IMR-90 (cell line): ENCODE results near the gene ANKRD27. TPM values are rescaled to one million over a fixed set of nuclear protein-coding genes. Genes with fewer than 3 reads are reported as not detected.

Source experiments
- ATAC-seq: fragments of 200-7000 bp; cut with Tn5 transposase; 2 replicates; pipeline ENCODE4 v1.9.1; 2020; ENCODE audit warnings: low read depth, mild to moderate bottlenecking, moderate library complexity
- BruUV-seq: library from RNA; stranded (reverse); fragments of 400-500 nt; replicated peaks from 2 replicates; lab custom pipeline; 2021; lab: Mats Ljungman, UMichigan
- CTCF ChIA-PET: fragments of 300-600 bp; formaldehyde crosslinking; extraction: SDS; loops from one replicate; lab custom pipeline; 2021; ENCODE audit warnings: antibody characterized with exemption; lab: Yijun Ruan, JAX
- POLR2A ChIA-PET: fragments of 300-600 bp; sonication (Branson Sonifier 250); formaldehyde crosslinking; loops from one replicate; lab custom pipeline; 2022; ENCODE audit warnings: antibody characterized with exemption; ENCODE audit not compliant: unreplicated experiment; lab: Charles Lee
- DNase-seq: peaks from one replicate; pipeline ENCODE4 v3.0.0; 2013
- H2AFZ ChIP-seq: replicated peaks from 2 replicates; pipeline ENCODE3; 2013; ENCODE audit warnings: low read length, mild to moderate bottlenecking; ENCODE audit not compliant: poor library complexity
- H2AK5ac ChIP-seq: 2 replicates; pipeline ENCODE4 v1.6.1; 2013; ENCODE audit warnings: low read depth, low read length, inconsistent platforms
- H2AK9ac ChIP-seq: replicated peaks from 2 replicates; pipeline ENCODE3; 2013; ENCODE audit warnings: mild to moderate bottlenecking, low read depth, low read length, moderate library complexity; ENCODE audit not compliant: poor library complexity
- H2BK120ac ChIP-seq: 2 replicates; pipeline ENCODE4 v1.6.1; 2013; ENCODE audit warnings: low read depth, low read length, inconsistent platforms
- H2BK15ac ChIP-seq: 3 replicates; pipeline ENCODE4 v1.6.1; 2013; ENCODE audit warnings: low read depth, low read length, inconsistent platforms
- H2BK20ac ChIP-seq: 2 replicates; pipeline ENCODE4 v1.6.1; 2013; ENCODE audit warnings: low read depth, mild to moderate bottlenecking, inconsistent platforms, low read length, moderate library complexity
- H2BK5ac ChIP-seq: 2 replicates; pipeline ENCODE4 v1.6.1; 2013; ENCODE audit warnings: mild to moderate bottlenecking, low read depth, low read length, inconsistent platforms; ENCODE audit not compliant: poor library complexity, severe bottlenecking
- H3K14ac ChIP-seq: replicated peaks from 2 replicates; pipeline ENCODE4 v1.6.1; 2013; ENCODE audit warnings: low read depth, low read length, inconsistent platforms
- H3K18ac ChIP-seq: 2 replicates; pipeline ENCODE4 v1.6.1; 2013; ENCODE audit warnings: low read depth, low read length, control low read depth
- H3K23ac ChIP-seq: 2 replicates; pipeline ENCODE4 v1.6.1; 2013; ENCODE audit warnings: low read depth, low read length, inconsistent platforms
- H3K27ac ChIP-seq: 2 replicates; pipeline ENCODE4 v1.5.1; 2013; ENCODE audit warnings: mild to moderate bottlenecking, control low read depth, low read length; ENCODE audit not compliant: insufficient read depth
- H3K27me3 ChIP-seq: 2 replicates; pipeline ENCODE4 v1.6.1; 2013; ENCODE audit warnings: low read length; ENCODE audit not compliant: control insufficient read depth, insufficient read depth
- H3K36me3 ChIP-seq: 2 replicates; pipeline ENCODE4 v1.6.1; 2013; ENCODE audit warnings: low read length, mixed read lengths; ENCODE audit not compliant: control insufficient read depth, insufficient read depth
- H3K4ac ChIP-seq: 2 replicates; pipeline ENCODE4 v1.6.1; 2013; ENCODE audit warnings: low read depth, low read length, inconsistent platforms
- H3K4me1 ChIP-seq: 2 replicates; pipeline ENCODE4 v1.6.1; 2013; ENCODE audit warnings: low read length, mixed read lengths; ENCODE audit not compliant: control insufficient read depth, insufficient read depth
- H3K4me2 ChIP-seq: 2 replicates; pipeline ENCODE4 v1.6.1; 2013; ENCODE audit warnings: low read depth, mild to moderate bottlenecking, control low read depth, low read length, moderate library complexity
- H3K4me3 ChIP-seq: 2 replicates; pipeline ENCODE4 v1.5.1; 2013; ENCODE audit warnings: low read depth, mild to moderate bottlenecking, control low read depth, low read length, moderate library complexity; ENCODE audit not compliant: insufficient read depth
- H3K56ac ChIP-seq: 2 replicates; pipeline ENCODE4 v1.6.1; 2013; ENCODE audit warnings: low read length, inconsistent platforms; ENCODE audit not compliant: insufficient read depth; ENCODE audit errors: extremely low read depth
- H3K79me1 ChIP-seq, 2 experiments: 2 replicates each; pipeline ENCODE4 v1.6.1; 2013; ENCODE audit warnings: low read length in 2 of 2, inconsistent platforms in 1 of 2, low read depth in 1 of 2
- H3K9ac ChIP-seq: 2 replicates; pipeline ENCODE4 v1.6.1; 2013; ENCODE audit warnings: low read depth, low read length, control low read depth
- H3K9me1 ChIP-seq: 2 replicates; pipeline ENCODE4 v1.6.1; 2013; ENCODE audit warnings: low read length, inconsistent platforms; ENCODE audit not compliant: insufficient read depth
- H3K9me3 ChIP-seq: 2 replicates; pipeline ENCODE4 v1.6.1; 2013; ENCODE audit warnings: low read length; ENCODE audit not compliant: control insufficient read depth, insufficient read depth
- H4K20me1 ChIP-seq: 2 replicates; pipeline ENCODE4 v1.6.1; 2013; ENCODE audit warnings: low read length, inconsistent platforms; ENCODE audit not compliant: insufficient read depth
- H4K5ac ChIP-seq: 2 replicates; pipeline ENCODE4 v1.6.1; 2013; ENCODE audit warnings: mild to moderate bottlenecking, low read depth, low read length, control low read depth
- H4K8ac ChIP-seq, 2 experiments: 2 replicates each; pipeline ENCODE4 v1.6.1; 2013; ENCODE audit warnings: low read depth in 2 of 2, low read length in 2 of 2, control low read depth in 1 of 2, inconsistent platforms in 1 of 2
- H4K91ac ChIP-seq: 2 replicates; pipeline ENCODE4 v1.6.1; 2013; ENCODE audit warnings: low read depth, low read length, inconsistent platforms; ENCODE audit not compliant: insufficient read depth
- BHLHE40 ChIP-seq: fragments of 150-350 bp; IDR thresholded peaks from 2 replicates; pipeline ENCODE4 v1.6.1; 2016; ENCODE audit warnings: mild to moderate bottlenecking, low read depth, low read length
- CEBPB ChIP-seq: IDR thresholded peaks from 2 replicates; pipeline ENCODE4 v1.6.1; 2012; ENCODE audit warnings: low read depth, low read length, improper control_type of control experiment
- CHD1 ChIP-seq: IDR thresholded peaks from 2 replicates; pipeline ENCODE4 v1.6.1; 2012; ENCODE audit warnings: low read depth, low read length, improper control_type of control experiment
- FOS ChIP-seq: fragments of 150-350 bp; IDR thresholded peaks from 2 replicates; pipeline ENCODE4 v1.6.1; 2016; ENCODE audit warnings: low read depth, low read length
- MAFK ChIP-seq: IDR thresholded peaks from 2 replicates; pipeline ENCODE4 v1.6.1; 2012; ENCODE audit warnings: low read depth, low read length, improper control_type of control experiment
- MAZ ChIP-seq: IDR thresholded peaks from 2 replicates; pipeline ENCODE4 v1.6.1; 2012; ENCODE audit warnings: low read depth, mild to moderate bottlenecking, low read length, improper control_type of control experiment, moderate library complexity, borderline replicate concordance
- NFE2L2 ChIP-seq: fragments of 150-350 bp; IDR thresholded peaks from 2 replicates; pipeline ENCODE4 v1.6.1; 2016; ENCODE audit warnings: low read depth, mild to moderate bottlenecking, low read length
- RAD21 ChIP-seq: IDR thresholded peaks from 2 replicates; pipeline ENCODE4 v1.6.1; 2012; ENCODE audit warnings: low read length, improper control_type of control experiment
- RFX5 ChIP-seq: IDR thresholded peaks from 2 replicates; pipeline ENCODE4 v1.8.0; 2012; ENCODE audit warnings: low read depth, mild to moderate bottlenecking, low read length, moderate library complexity
- USF2 ChIP-seq: fragments of 150-350 bp; IDR thresholded peaks from 2 replicates; pipeline ENCODE4 v1.6.1; 2017; ENCODE audit warnings: mild to moderate bottlenecking, antibody characterized with exemption, low read length, low read depth
- WGBS, 2 experiments: methylation state at CpG; one replicate each; pipeline versions ENCODE4 v1.1.5 to v1.1.7; 2013; ENCODE audit warnings: missing lambda C conversion rate in 2 of 2; ENCODE audit not compliant: insufficient read length in 1 of 2; ENCODE audit errors: extremely low coverage in 2 of 2; 5-methylcytosine and 5-hydroxymethylcytosine counted together
- dilution Hi-C: fragments of 300-500 bp; cut with HindIII; formaldehyde crosslinking; loops from one replicate; pipeline ENCODE4 v1.14.3; 2018; ENCODE audit warnings: low sequenced_read_pairs; ENCODE audit not compliant: unreplicated experiment
- in situ Hi-C: fragments of 300-500 bp; cut with MboI; formaldehyde crosslinking; loops from 3 replicates; pipeline ENCODE4 v1.14.3; 2019; ENCODE audit warnings: low sequenced_read_pairs, inconsistent platforms, mixed read lengths
- intact Hi-C: fragments of 100-400 bp; cut with micrococcal nuclease; formaldehyde crosslinking; loops from 2 replicates; pipeline ENCODE4 v1.10.0; 2022
- polyA plus RNA-seq, 3 experiments: library from polyadenylated mRNA; depleted of rRNA; stranded (reverse); fragments of >200 nt; gene quantifications; 2 replicates each; pipeline ENCODE4 v1.2.3, GENCODE V29; 2012; ENCODE audit warnings: low replicate concordance in 1 of 3
- total RNA-seq: library from RNA; depleted of rRNA; stranded (reverse); fragments of >200 nt; gene quantifications from 2 replicates; pipeline ENCODE4 v1.2.3, GENCODE V29; 2012
- TF ChIP-seq, protein P1 (sequence below): conservative IDR thresholded peaks from 2 replicates; pipeline ENCODE4 v1.5.1; 2012; ENCODE audit warnings: mild to moderate bottlenecking, low read depth, low read length, improper control_type of control experiment
- TF ChIP-seq, protein P2 (sequence below): fragments of 150-350 bp; IDR thresholded peaks from 2 replicates; pipeline ENCODE4 v1.6.1; 2016; ENCODE audit warnings: low read depth, mild to moderate bottlenecking, low read length, moderate library complexity, borderline replicate concordance

ANKRD27 gene
- total and polyA plus RNA-seq, 2 of the 4 experiments (the other 2 are of a cell fraction): 16.7 to 35.0 TPM

DNA sequence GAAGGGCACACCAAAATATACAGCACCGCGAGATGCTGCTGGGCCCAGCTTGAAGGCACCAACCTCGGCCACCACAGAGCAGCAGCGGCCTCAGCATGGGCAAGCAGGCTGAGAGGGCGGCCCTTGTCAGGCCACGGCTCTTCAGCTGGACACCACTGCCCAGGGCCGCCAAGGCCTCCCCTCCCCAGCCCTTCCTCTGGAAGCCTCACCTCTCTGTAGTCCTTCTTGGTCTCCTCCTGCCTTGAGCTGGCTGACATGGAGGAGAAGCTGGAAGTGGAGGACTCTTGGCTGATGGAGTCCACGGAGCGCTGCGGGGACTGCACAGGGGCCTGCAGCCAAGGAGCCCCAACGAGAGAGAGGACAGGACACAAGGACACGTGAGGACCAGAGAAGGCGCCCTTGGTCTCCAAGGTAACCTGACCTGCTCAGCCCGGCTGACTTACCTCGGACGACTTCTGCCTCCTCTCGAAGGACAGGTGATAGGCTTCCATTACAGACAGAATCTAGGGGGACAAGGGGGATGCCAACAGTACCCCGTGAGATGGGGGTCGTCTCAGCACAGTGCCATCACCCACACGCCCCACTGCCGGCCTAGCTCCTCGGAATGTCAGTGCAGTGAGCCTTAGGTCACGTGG lies 55.8 kb downstream of the ANKRD27 start:
- H3K4me2 ChIP-seq: no peak overlapping the region
- WGBS, 2 experiments: 97% methylated on average over 9 of the region's 23 CpGs; no CpG with 5 or more reads in 1 of the 2 experiments
- intact Hi-C loops: no loop called here
- no peaks in the 10 kb centered on the region for H3K79me1 ChIP-seq
- DNase-seq (no peak), ATAC-seq (no peak)
- H3K9ac ChIP-seq: no peak overlapping the region
- no peak overlapping the region for H3K27ac ChIP-seq
- no peak overlapping the region for H2BK15ac ChIP-seq
- no TSS peak for BruUV-seq
- no peak overlapping the region for H2BK20ac ChIP-seq
- no peaks in the 10 kb centered on the region for H3K27me3 ChIP-seq
- H4K8ac ChIP-seq: no peak overlapping the region
- no peaks in the 10 kb centered on the region for H3K9me1 ChIP-seq
- H2BK5ac ChIP-seq: no peak overlapping the region
- H3K18ac ChIP-seq: no peak overlapping the region
- no peak overlapping the region for H3K4ac ChIP-seq
- H3K14ac ChIP-seq: no peak overlapping the region
- dilution Hi-C loops: no loop called here
- no peak overlapping the region for H2AK9ac ChIP-seq
- TF ChIP-seq NFE2L2 (no peak), BHLHE40 (no peak), RAD21 (no peak), FOS (no peak), CHD1 (no peak), RFX5 (no peak), CEBPB (no peak), MAFK (no peak), MAZ (no peak), USF2 (no peak)
- TF ChIP-seq, protein P1, sequence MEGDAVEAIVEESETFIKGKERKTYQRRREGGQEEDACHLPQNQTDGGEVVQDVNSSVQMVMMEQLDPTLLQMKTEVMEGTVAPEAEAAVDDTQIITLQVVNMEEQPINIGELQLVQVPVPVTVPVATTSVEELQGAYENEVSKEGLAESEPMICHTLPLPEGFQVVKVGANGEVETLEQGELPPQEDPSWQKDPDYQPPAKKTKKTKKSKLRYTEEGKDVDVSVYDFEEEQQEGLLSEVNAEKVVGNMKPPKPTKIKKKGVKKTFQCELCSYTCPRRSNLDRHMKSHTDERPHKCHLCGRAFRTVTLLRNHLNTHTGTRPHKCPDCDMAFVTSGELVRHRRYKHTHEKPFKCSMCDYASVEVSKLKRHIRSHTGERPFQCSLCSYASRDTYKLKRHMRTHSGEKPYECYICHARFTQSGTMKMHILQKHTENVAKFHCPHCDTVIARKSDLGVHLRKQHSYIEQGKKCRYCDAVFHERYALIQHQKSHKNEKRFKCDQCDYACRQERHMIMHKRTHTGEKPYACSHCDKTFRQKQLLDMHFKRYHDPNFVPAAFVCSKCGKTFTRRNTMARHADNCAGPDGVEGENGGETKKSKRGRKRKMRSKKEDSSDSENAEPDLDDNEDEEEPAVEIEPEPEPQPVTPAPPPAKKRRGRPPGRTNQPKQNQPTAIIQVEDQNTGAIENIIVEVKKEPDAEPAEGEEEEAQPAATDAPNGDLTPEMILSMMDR: no peak
- TF ChIP-seq, protein P2, sequence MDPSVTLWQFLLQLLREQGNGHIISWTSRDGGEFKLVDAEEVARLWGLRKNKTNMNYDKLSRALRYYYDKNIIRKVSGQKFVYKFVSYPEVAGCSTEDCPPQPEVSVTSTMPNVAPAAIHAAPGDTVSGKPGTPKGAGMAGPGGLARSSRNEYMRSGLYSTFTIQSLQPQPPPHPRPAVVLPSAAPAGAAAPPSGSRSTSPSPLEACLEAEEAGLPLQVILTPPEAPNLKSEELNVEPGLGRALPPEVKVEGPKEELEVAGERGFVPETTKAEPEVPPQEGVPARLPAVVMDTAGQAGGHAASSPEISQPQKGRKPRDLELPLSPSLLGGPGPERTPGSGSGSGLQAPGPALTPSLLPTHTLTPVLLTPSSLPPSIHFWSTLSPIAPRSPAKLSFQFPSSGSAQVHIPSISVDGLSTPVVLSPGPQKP: no peak
- H3K36me3 ChIP-seq: peaks cover 59% of the 10 kb centered on the region
- H4K20me1 ChIP-seq: no peaks in the 10 kb centered on the region
- CTCF ChIA-PET: no interaction called here
- no peak overlapping the region for H2BK120ac ChIP-seq
- no peaks in the 10 kb centered on the region for H3K4me1 ChIP-seq
- POLR2A ChIA-PET: no interaction called here
- no peak overlapping the region for H2AFZ ChIP-seq
- no peaks in the 10 kb centered on the region for H3K9me3 ChIP-seq
- no peak overlapping the region for H4K91ac ChIP-seq
- no peak overlapping the region for H2AK5ac ChIP-seq
- H3K56ac ChIP-seq: no peak overlapping the region
- no peak overlapping the region for H4K5ac ChIP-seq
- in situ Hi-C loops: no loop called here
- H3K4me3 ChIP-seq: no peak overlapping the region
- no peak overlapping the region for H3K23ac ChIP-seq
